Cerebellar cortex (tissue), 1 donor: ENCODE measurements around the gene CHCHD3.

Experiments used
- DNase-seq: peaks from one replicate; pipeline ENCODE4 v3.0.0-alpha.2; 2015; ENCODE audit warnings: low spot score

The CHCHD3 gene

GRCh38 chr7:133079296-133079695, 2.6 kb downstream of the CHCHD3 start:
- no peak for DNase-seq

GRCh38 chr7:133077394-133077793, 4.5 kb downstream of the CHCHD3 start:
- DNase-seq: no peak

GRCh38 chr7:133076142-133076541, 5.7 kb downstream of the CHCHD3 start:
- DNase-seq: no peak

- DNase-seq: no peak
Measured at GRCh38 chr7:133071506-133071905, 10.4 kb downstream of the CHCHD3 start.

GRCh38 chr7:133070562-133070961, 11.3 kb downstream of the CHCHD3 start:
- no peak for DNase-seq

- no peak for DNase-seq
Measured at GRCh38 chr7:133065301-133065700, 16.6 kb downstream of the CHCHD3 start.

GRCh38 chr7:133064082-133064820, 17.6 kb downstream of the CHCHD3 start:
- DNase-seq: no peak

- DNase-seq: no peak
Measured at GRCh38 chr7:133061792-133062191, 20.1 kb downstream of the CHCHD3 start.

- DNase-seq: no peak
Measured at GRCh38 chr7:133061357-133061756, 20.5 kb downstream of the CHCHD3 start.

GRCh38 chr7:133060004-133060403, 21.9 kb downstream of the CHCHD3 start:
- DNase-seq: no peak

GRCh38 chr7:133059263-133059662, 22.6 kb downstream of the CHCHD3 start:
- DNase-seq: no peak

GRCh38 chr7:133056370-133057238, 25.3 kb downstream of the CHCHD3 start:
- peak; percentile 76 for DNase-seq

- no peak for DNase-seq
Measured at GRCh38 chr7:133054162-133054840, 27.6 kb downstream of the CHCHD3 start.

- DNase-seq: no peak
Measured at GRCh38 chr7:133053321-133053891, 28.5 kb downstream of the CHCHD3 start.

- DNase-seq: no peak
Measured at GRCh38 chr7:133052826-133053225, 29.1 kb downstream of the CHCHD3 start.

- no peak for DNase-seq
Measured at GRCh38 chr7:133052401-133052756, 29.5 kb downstream of the CHCHD3 start.

GRCh38 chr7:133051719-133052400, 30.0 kb downstream of the CHCHD3 start:
- no peak for DNase-seq

- DNase-seq: peak; percentile 28
Measured at GRCh38 chr7:133051066-133051465, 30.8 kb downstream of the CHCHD3 start.

- DNase-seq: no peak
Measured at GRCh38 chr7:133050200-133050995, 31.5 kb downstream of the CHCHD3 start.

- DNase-seq: no peak
Measured at GRCh38 chr7:133048589-133048988, 33.3 kb downstream of the CHCHD3 start.

GRCh38 chr7:133047321-133047720, 34.6 kb downstream of the CHCHD3 start:
- no peak for DNase-seq
